Loucy (cell line): Measurements from ENCODE around the gene VPS13D.

Experiments used
- H2AFZ ChIP-seq: fragments of 200-600 bp; sonication (generic); 2 replicates; pipeline ENCODE4 v1.6.0; 2016; ENCODE audit warnings: antibody characterized with exemption, mild to moderate bottlenecking, low read length, moderate library complexity
- H3F3A ChIP-seq: fragments of 200-600 bp; 2 replicates; pipeline ENCODE4 v1.6.0; 2016; ENCODE audit warnings: antibody characterized with exemption, low read depth, mild to moderate bottlenecking
- H3K27me3 ChIP-seq: fragments of 200-600 bp; sonication (generic); 2 replicates; pipeline ENCODE4 v1.6.1; 2014; ENCODE audit warnings: low read length, mild to moderate bottlenecking; ENCODE audit not compliant: insufficient read depth, poor library complexity, severe bottlenecking
- H3K36me3 ChIP-seq: fragments of 200-600 bp; sonication (generic); 2 replicates; pipeline ENCODE4 v1.6.1; 2016; ENCODE audit warnings: low read length; ENCODE audit not compliant: insufficient read depth
- H3K4me1 ChIP-seq: fragments of 200-600 bp; sonication (generic); 2 replicates; pipeline ENCODE4 v1.5.1; 2014; ENCODE audit warnings: low read length, mild to moderate bottlenecking; ENCODE audit not compliant: insufficient read depth, poor library complexity, severe bottlenecking
- H3K4me2 ChIP-seq: fragments of 200-600 bp; sonication (generic); 2 replicates; pipeline ENCODE4 v1.6.0; 2014; ENCODE audit warnings: antibody characterized with exemption, low read length, low read depth, mild to moderate bottlenecking; ENCODE audit not compliant: poor library complexity, severe bottlenecking
- H3K4me3 ChIP-seq: fragments of 200-600 bp; sonication (generic); 2 replicates; pipeline ENCODE4 v1.5.1; 2014; ENCODE audit warnings: low read length, mild to moderate bottlenecking, mixed read lengths; ENCODE audit not compliant: poor library complexity, severe bottlenecking
- H3K79me2 ChIP-seq: fragments of 200-600 bp; sonication (generic); 2 replicates; pipeline ENCODE4 v1.6.1; 2014; ENCODE audit warnings: low read length; ENCODE audit not compliant: insufficient read depth
- H3K9ac ChIP-seq: fragments of 200-600 bp; sonication (generic); 2 replicates; pipeline ENCODE4 v1.6.0; 2014; ENCODE audit warnings: mild to moderate bottlenecking, low read depth, low read length, moderate library complexity; ENCODE audit not compliant: poor library complexity, severe bottlenecking
- H3K9me2 ChIP-seq: fragments of 200-600 bp; sonication (generic); replicated peaks from 2 replicates; pipeline ENCODE4 v1.6.1; 2016; ENCODE audit warnings: low read depth, low read length, mixed read lengths
- H3K9me3 ChIP-seq: fragments of 200-600 bp; sonication (generic); 2 replicates; pipeline ENCODE4 v1.6.1; 2014; ENCODE audit warnings: mild to moderate bottlenecking, antibody characterized with exemption, low read length, low read depth; ENCODE audit not compliant: insufficient read depth
- H4K20me1 ChIP-seq: fragments of 200-600 bp; sonication (generic); 2 replicates; pipeline ENCODE4 v1.6.0; 2014; ENCODE audit warnings: antibody characterized with exemption, low read length, mild to moderate bottlenecking; ENCODE audit not compliant: insufficient read depth, poor library complexity, severe bottlenecking
- CTCF ChIP-seq: fragments of 200-600 bp; sonication (generic); conservative IDR thresholded peaks from 2 replicates; pipeline ENCODE4 v1.5.1; 2014; ENCODE audit warnings: mild to moderate bottlenecking, antibody characterized with exemption, low read length
- EZH2phosphoT487 ChIP-seq: fragments of 200-600 bp; IDR thresholded peaks from 2 replicates; pipeline ENCODE4 v1.6.1; 2018; ENCODE audit warnings: antibody characterized with exemption, mild to moderate bottlenecking, moderate library complexity, borderline replicate concordance

Gene VPS13D

GRCh38 chr1:12438349-12438924 is 208.6 kb downstream of the VPS13D start:
- Histone ChIP-seq H3K9ac (peak overlapping the region; percentile 19), H3K36me3 (peaks cover 3% of the 10 kb centered on the region; the same call in 1 of the 2 replicates), H3K4me2 (peak overlapping the region; percentile 21)

GRCh38 chr1:12439073-12439472 is 209.2 kb downstream of the VPS13D start:
- H3K9me2 ChIP-seq = no peaks in the 10 kb centered on the region
- no peak overlapping the region for H3K4me3 ChIP-seq
- no peaks in the 10 kb centered on the region for H4K20me1 ChIP-seq
- TF ChIP-seq EZH2phosphoT487 (no peak), CTCF (no peak)
- peak overlapping the region; percentile 19 for H3K9ac ChIP-seq
- H3K79me2 ChIP-seq = no peaks in the 10 kb centered on the region
- H3F3A ChIP-seq = peaks cover 17% of the 10 kb centered on the region
- H3K4me2 ChIP-seq = no peak overlapping the region
- no peak overlapping the region for H2AFZ ChIP-seq
- H3K36me3 ChIP-seq = peaks cover 3% of the 10 kb centered on the region; the same call in 1 of the 2 replicates
- H3K9me3 ChIP-seq = no peaks in the 10 kb centered on the region
- H3K4me1 ChIP-seq = peaks cover 59% of the 10 kb centered on the region
- H3K27me3 ChIP-seq = no peaks in the 10 kb centered on the region

More at GRCh38 chr1:12438349-12438924, 208.6 kb downstream of the VPS13D start:
- no peaks in the 10 kb centered on the region for H3K79me2 ChIP-seq
- H3K9me2 ChIP-seq = no peaks in the 10 kb centered on the region
- H3F3A ChIP-seq = peaks cover 21% of the 10 kb centered on the region
- H3K4me1 ChIP-seq = peaks cover 65% of the 10 kb centered on the region
- no peaks in the 10 kb centered on the region for H3K9me3 ChIP-seq
- no peak overlapping the region for H3K4me3 ChIP-seq
- TF ChIP-seq EZH2phosphoT487 (no peak), CTCF (no peak)
- H4K20me1 ChIP-seq = no peaks in the 10 kb centered on the region
- no peak overlapping the region for H2AFZ ChIP-seq
- H3K27me3 ChIP-seq = no peaks in the 10 kb centered on the region

GRCh38 chr1:12441414-12442105 is 211.7 kb downstream of the VPS13D start:
- Histone ChIP-seq H3K4me2 (no peak overlapping the region), H3K27me3 (no peaks in the 10 kb centered on the region), H3K9me3 (no peaks in the 10 kb centered on the region), H3K36me3 (peaks cover 3% of the 10 kb centered on the region; the same call in 1 of the 2 replicates), H3K9me2 (no peaks in the 10 kb centered on the region), H3K79me2 (no peaks in the 10 kb centered on the region), H3K4me3 (no peak overlapping the region), H2AFZ (no peak overlapping the region), H3K9ac (no peak overlapping the region), H3F3A (no peaks in the 10 kb centered on the region), H4K20me1 (no peaks in the 10 kb centered on the region), H3K4me1 (peaks cover 36% of the 10 kb centered on the region)
- TF ChIP-seq CTCF = no peak
- TF ChIP-seq EZH2phosphoT487 = no peak
